ENCODE measurements around the gene C10orf67. TPM values are rescaled to one million over a fixed set of nuclear protein-coding genes. Genes with fewer than 3 reads are reported as not detected.

The C10orf67 gene
- total RNA-seq, 1 experiment from 2014 or later = not detected

- H3K9ac ChIP-seq (ENCODE audit: low read length) = no peak overlapping the region
- ChIA-PET CTCF (no interaction called here), POLR2A (no interaction called here), RAD21 (ENCODE audit: low non-redundant PET in 1 of 2, low total read pairs in 2 of 2, uncharacterized antibody in 2 of 2, unreplicated experiment in 2 of 2) (no interaction called here)
- H3K9me2 ChIP-seq (ENCODE audit: insufficient read depth) = no peaks in the 10 kb centered on the region
- H3K27me3 ChIP-seq (ENCODE audit: insufficient read depth, low read length) = peaks cover 29% of the 10 kb centered on the region; the same call in 1 of the 2 replicates
- no peak overlapping the region for H3K4me2 ChIP-seq (ENCODE audit: low read length)
- H3K79me2 ChIP-seq (ENCODE audit: insufficient read depth, low read length) = no peaks in the 10 kb centered on the region
- no peaks in the 10 kb centered on the region for H4K20me1 ChIP-seq (ENCODE audit: insufficient read depth)
- no peak overlapping the region for H3K4me3 ChIP-seq (replicated peaks in 1 of 2; ENCODE audit: low read depth in 1 of 2, low read length in 2 of 2)
- H3K9me3 ChIP-seq (ENCODE audit: control insufficient read depth in 1 of 2, insufficient read depth in 1 of 2, low read depth in 1 of 2, low read length in 2 of 2) = no peaks in the 10 kb centered on the region
- ATAC-seq (no peak), DNase-seq (ENCODE audit: low read depth, low spot score) (no peak)
- TF ChIP-seq YY1 (IDR thresholded peaks at IDR 0.05; ENCODE audit: extremely low read depth, insufficient replicate concordance, low read depth, low read length) = no peak
- no peaks in the 10 kb centered on the region for H3K36me3 ChIP-seq (ENCODE audit: control insufficient read depth in 1 of 2, insufficient read depth in 2 of 2, low read length in 2 of 2)
- H2AFZ ChIP-seq (ENCODE audit: low read depth, low read length, poor library complexity, severe bottlenecking) = no peak overlapping the region
- H3K4me1 ChIP-seq (ENCODE audit: control insufficient read depth in 1 of 2, insufficient read depth in 2 of 2, low read length in 2 of 2) = no peaks in the 10 kb centered on the region
- no peak overlapping the region for H3K27ac ChIP-seq (ENCODE audit: low read depth, low read length)
- intact Hi-C loops (cut with micrococcal nuclease) = no loop called here
- BruUV-seq (replicated peaks) = no TSS peak
These were observed 145.4 kb downstream of the C10orf67 start for GRCh38 chr10:23198940-23199767.

GRCh38 chr10:23198610-23198939 lies 146.0 kb downstream of the C10orf67 start:
- H3K36me3 ChIP-seq (ENCODE audit: control insufficient read depth in 1 of 2, insufficient read depth in 2 of 2, low read length in 2 of 2) = no peaks in the 10 kb centered on the region
- H3K9me2 ChIP-seq (ENCODE audit: insufficient read depth) = no peaks in the 10 kb centered on the region
- intact Hi-C loops (cut with micrococcal nuclease) = no loop called here
- no peaks in the 10 kb centered on the region for H4K20me1 ChIP-seq (ENCODE audit: insufficient read depth)
- no peaks in the 10 kb centered on the region for H3K4me1 ChIP-seq (ENCODE audit: control insufficient read depth in 1 of 2, insufficient read depth in 2 of 2, low read length in 2 of 2)
- H3K9me3 ChIP-seq (ENCODE audit: control insufficient read depth in 1 of 2, insufficient read depth in 1 of 2, low read depth in 1 of 2, low read length in 2 of 2) = no peaks in the 10 kb centered on the region
- ChIA-PET CTCF (no interaction called here), RAD21 (ENCODE audit: low non-redundant PET in 1 of 2, low total read pairs in 2 of 2, uncharacterized antibody in 2 of 2, unreplicated experiment in 2 of 2) (no interaction called here), POLR2A (no interaction called here)
- no peak overlapping the region for H3K4me3 ChIP-seq (replicated peaks in 1 of 2; ENCODE audit: low read depth in 1 of 2, low read length in 2 of 2)
- H3K27ac ChIP-seq (ENCODE audit: low read depth, low read length) = no peak overlapping the region
- peaks cover 25% of the 10 kb centered on the region; the same call in 1 of the 2 replicates for H3K27me3 ChIP-seq (ENCODE audit: insufficient read depth, low read length)
- H3K79me2 ChIP-seq (ENCODE audit: insufficient read depth, low read length) = no peaks in the 10 kb centered on the region
- H2AFZ ChIP-seq (ENCODE audit: low read depth, low read length, poor library complexity, severe bottlenecking) = no peak overlapping the region
- DNase-seq (ENCODE audit: low read depth, low spot score) (no peak), ATAC-seq (no peak)
- no TSS peak for BruUV-seq (replicated peaks)
- no peak overlapping the region for H3K4me2 ChIP-seq (ENCODE audit: low read length)
- H3K9ac ChIP-seq (ENCODE audit: low read length) = no peak overlapping the region
- TF ChIP-seq ELF1 (IDR thresholded peaks at IDR 0.05; ENCODE audit: borderline replicate concordance, low read depth) (no peak), YY1 (IDR thresholded peaks at IDR 0.05; ENCODE audit: extremely low read depth, insufficient replicate concordance, low read depth, low read length) (no peak), JUND (IDR thresholded peaks at IDR 0.05) (no peak), ZFX (IDR thresholded peaks at IDR 0.05) (no peak), SRF (IDR thresholded peaks at IDR 0.05; ENCODE audit: low read depth) (no peak), MAX (IDR thresholded peaks at IDR 0.05) (no peak), ZNF274 (IDR thresholded peaks at IDR 0.05; ENCODE audit: low read depth, low read length) (no peak), POLR2AphosphoS5 (IDR thresholded peaks at IDR 0.05; ENCODE audit: low read depth, low read length) (no peak), EGR1 (IDR thresholded peaks at IDR 0.05; ENCODE audit: low read depth) (no peak), TCF7L2 (IDR thresholded peaks at IDR 0.05; ENCODE audit: borderline replicate concordance, extremely low read depth, insufficient read depth, insufficient read length) (no peak), EZH2phosphoT487 (IDR thresholded peaks at IDR 0.05; ENCODE audit: borderline replicate concordance) (no peak)
- TF ChIP-seq, protein P1, sequence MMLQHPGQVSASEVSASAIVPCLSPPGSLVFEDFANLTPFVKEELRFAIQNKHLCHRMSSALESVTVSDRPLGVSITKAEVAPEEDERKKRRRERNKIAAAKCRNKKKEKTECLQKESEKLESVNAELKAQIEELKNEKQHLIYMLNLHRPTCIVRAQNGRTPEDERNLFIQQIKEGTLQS (IDR thresholded peaks at IDR 0.05) = no peak
- TF ChIP-seq, protein P2, sequence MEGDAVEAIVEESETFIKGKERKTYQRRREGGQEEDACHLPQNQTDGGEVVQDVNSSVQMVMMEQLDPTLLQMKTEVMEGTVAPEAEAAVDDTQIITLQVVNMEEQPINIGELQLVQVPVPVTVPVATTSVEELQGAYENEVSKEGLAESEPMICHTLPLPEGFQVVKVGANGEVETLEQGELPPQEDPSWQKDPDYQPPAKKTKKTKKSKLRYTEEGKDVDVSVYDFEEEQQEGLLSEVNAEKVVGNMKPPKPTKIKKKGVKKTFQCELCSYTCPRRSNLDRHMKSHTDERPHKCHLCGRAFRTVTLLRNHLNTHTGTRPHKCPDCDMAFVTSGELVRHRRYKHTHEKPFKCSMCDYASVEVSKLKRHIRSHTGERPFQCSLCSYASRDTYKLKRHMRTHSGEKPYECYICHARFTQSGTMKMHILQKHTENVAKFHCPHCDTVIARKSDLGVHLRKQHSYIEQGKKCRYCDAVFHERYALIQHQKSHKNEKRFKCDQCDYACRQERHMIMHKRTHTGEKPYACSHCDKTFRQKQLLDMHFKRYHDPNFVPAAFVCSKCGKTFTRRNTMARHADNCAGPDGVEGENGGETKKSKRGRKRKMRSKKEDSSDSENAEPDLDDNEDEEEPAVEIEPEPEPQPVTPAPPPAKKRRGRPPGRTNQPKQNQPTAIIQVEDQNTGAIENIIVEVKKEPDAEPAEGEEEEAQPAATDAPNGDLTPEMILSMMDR (IDR thresholded peaks at IDR 0.05 in 2 of 3, conservative IDR thresholded peaks at IDR 0.05 in 1 of 3; ENCODE audit: borderline replicate concordance in 1 of 3, insufficient read depth in 1 of 3, low read depth in 2 of 3, low read length in 2 of 3) = no peak
- TF ChIP-seq, protein P3, sequence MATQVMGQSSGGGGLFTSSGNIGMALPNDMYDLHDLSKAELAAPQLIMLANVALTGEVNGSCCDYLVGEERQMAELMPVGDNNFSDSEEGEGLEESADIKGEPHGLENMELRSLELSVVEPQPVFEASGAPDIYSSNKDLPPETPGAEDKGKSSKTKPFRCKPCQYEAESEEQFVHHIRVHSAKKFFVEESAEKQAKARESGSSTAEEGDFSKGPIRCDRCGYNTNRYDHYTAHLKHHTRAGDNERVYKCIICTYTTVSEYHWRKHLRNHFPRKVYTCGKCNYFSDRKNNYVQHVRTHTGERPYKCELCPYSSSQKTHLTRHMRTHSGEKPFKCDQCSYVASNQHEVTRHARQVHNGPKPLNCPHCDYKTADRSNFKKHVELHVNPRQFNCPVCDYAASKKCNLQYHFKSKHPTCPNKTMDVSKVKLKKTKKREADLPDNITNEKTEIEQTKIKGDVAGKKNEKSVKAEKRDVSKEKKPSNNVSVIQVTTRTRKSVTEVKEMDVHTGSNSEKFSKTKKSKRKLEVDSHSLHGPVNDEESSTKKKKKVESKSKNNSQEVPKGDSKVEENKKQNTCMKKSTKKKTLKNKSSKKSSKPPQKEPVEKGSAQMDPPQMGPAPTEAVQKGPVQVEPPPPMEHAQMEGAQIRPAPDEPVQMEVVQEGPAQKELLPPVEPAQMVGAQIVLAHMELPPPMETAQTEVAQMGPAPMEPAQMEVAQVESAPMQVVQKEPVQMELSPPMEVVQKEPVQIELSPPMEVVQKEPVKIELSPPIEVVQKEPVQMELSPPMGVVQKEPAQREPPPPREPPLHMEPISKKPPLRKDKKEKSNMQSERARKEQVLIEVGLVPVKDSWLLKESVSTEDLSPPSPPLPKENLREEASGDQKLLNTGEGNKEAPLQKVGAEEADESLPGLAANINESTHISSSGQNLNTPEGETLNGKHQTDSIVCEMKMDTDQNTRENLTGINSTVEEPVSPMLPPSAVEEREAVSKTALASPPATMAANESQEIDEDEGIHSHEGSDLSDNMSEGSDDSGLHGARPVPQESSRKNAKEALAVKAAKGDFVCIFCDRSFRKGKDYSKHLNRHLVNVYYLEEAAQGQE (IDR thresholded peaks at IDR 0.05; ENCODE audit: low read depth) = no peak

Measured in HCT116 (cell line).